SK-N-SH (cell line): ENCODE measurements around the gene ZMYND8. TPM values are rescaled to one million over a fixed set of nuclear protein-coding genes. Genes with fewer than 3 reads are reported as not detected.
"Not testable (repeated sequence)": the region's sequence is repeated elsewhere in the genome, so short reads cannot be mapped to it uniquely, and the experiment has no call there.

Experiments
- CTCF ChIA-PET: fragments of 300-600, 350-600 bp; formaldehyde crosslinking; extraction: SDS; loops from one replicate; lab custom pipeline; 2021; lab: Yijun Ruan, JAX
- POLR2A ChIA-PET: fragments of 350-600 bp; sonication (Branson Sonifier 250); formaldehyde crosslinking; extraction: SDS; loops from one replicate; lab custom pipeline; 2020; ENCODE audit warnings: antibody characterized with exemption, inconsistent platforms; lab: Yijun Ruan, JAX
- DNase-seq: peaks from one replicate; pipeline ENCODE4 v3.0.0; 2012
- H2AFZ ChIP-seq: fragments of 200-600 bp; sonication (generic); 2 replicates; pipeline ENCODE4 v1.8.1; 2016; ENCODE audit warnings: antibody characterized with exemption, mild to moderate bottlenecking, low read depth
- H3F3A ChIP-seq: fragments of 200-600 bp; sonication (generic); replicated peaks from 2 replicates; pipeline ENCODE3; 2016; ENCODE audit warnings: antibody characterized with exemption, mild to moderate bottlenecking; ENCODE audit not compliant: insufficient read depth
- H3K27ac ChIP-seq, 2 experiments: fragments of 200-500 bp in 1 of 2; fragments of 200-600 bp in 1 of 2; sonication (Bioruptor generic) in 1 of 2; sonication (generic), shearing (Covaris generic) in 1 of 2; 2 replicates each; pipeline versions ENCODE4 v1.5.1 to v1.6.1; 2014 to 2016; ENCODE audit warnings: low read depth in 2 of 2, inconsistent platforms in 1 of 2, low read length in 1 of 2, mild to moderate bottlenecking in 1 of 2, mixed read lengths in 1 of 2
- H3K27me3 ChIP-seq: fragments of 200-600 bp; sonication (generic), shearing (Covaris generic); 2 replicates; pipeline ENCODE4 v1.6.1; 2016; ENCODE audit warnings: mixed run types; ENCODE audit not compliant: insufficient read depth
- H3K36me3 ChIP-seq, 2 experiments: fragments of 200-500 bp in 1 of 2; fragments of 200-600 bp in 1 of 2; sonication (Bioruptor generic) in 1 of 2; sonication (generic) in 1 of 2; replicated peaks in 1 of 2; 2 replicates each; pipeline versions ENCODE3 to v1.5.1; 2014 to 2016; ENCODE audit warnings: low read length in 1 of 2, mild to moderate bottlenecking in 1 of 2; ENCODE audit not compliant: insufficient read depth in 2 of 2, control insufficient read depth in 1 of 2
- H3K4me1 ChIP-seq, 2 experiments: fragments of 200-500 bp in 1 of 2; fragments of 200-600 bp in 1 of 2; sonication (Bioruptor generic) in 1 of 2; sonication (generic), shearing (Covaris generic) in 1 of 2; 2 replicates each; pipeline versions ENCODE4 v1.5.1 to v1.6.1; 2014 to 2016; ENCODE audit warnings: low read depth in 1 of 2, low read length in 1 of 2, mixed run types in 1 of 2; ENCODE audit not compliant: insufficient read depth in 2 of 2, control insufficient read depth in 1 of 2
- H3K4me2 ChIP-seq: fragments of 200-600 bp; sonication (generic), shearing (Covaris generic); 2 replicates; pipeline ENCODE4 v1.6.1; 2017; ENCODE audit warnings: mixed run types
- H3K4me3 ChIP-seq, 2 experiments: fragments of 200-500 bp in 1 of 2; fragments of 200-600 bp in 1 of 2; sonication (Bioruptor generic) in 1 of 2; sonication (generic), shearing (Covaris generic) in 1 of 2; 2 replicates each; pipeline versions ENCODE4 v1.5.1 to v1.8.1; 2014 to 2016; ENCODE audit warnings: low read depth in 2 of 2, inconsistent platforms in 1 of 2, low read length in 1 of 2, mild to moderate bottlenecking in 1 of 2, mixed read lengths in 1 of 2, moderate library complexity in 1 of 2
- H3K79me2 ChIP-seq: fragments of 200-600 bp; sonication (generic); 2 replicates; pipeline ENCODE4 v1.8.1; 2017; ENCODE audit warnings: mild to moderate bottlenecking; ENCODE audit not compliant: insufficient read depth
- H3K9ac ChIP-seq: fragments of 200-600 bp; sonication (generic); 2 replicates; pipeline ENCODE4 v1.6.1; 2017; ENCODE audit warnings: mixed run types
- H3K9me2 ChIP-seq: fragments of 200-600 bp; sonication (generic); 2 replicates; pipeline ENCODE4 v1.6.1; 2017; ENCODE audit warnings: mixed run types
- H3K9me3 ChIP-seq: fragments of 200-600 bp; sonication (generic); 2 replicates; pipeline ENCODE4 v1.6.1; 2017; ENCODE audit warnings: mixed run types, mild to moderate bottlenecking, moderate library complexity
- H4K20me1 ChIP-seq: fragments of 200-600 bp; sonication (generic); 2 replicates; pipeline ENCODE4 v1.6.1; 2017; ENCODE audit warnings: mild to moderate bottlenecking, mixed run types; ENCODE audit not compliant: insufficient read depth
- CHD2 ChIP-seq: fragments of 150-350 bp; IDR thresholded peaks from 2 replicates; pipeline ENCODE4 v1.6.1; 2018; ENCODE audit warnings: low read length; ENCODE audit not compliant: partially characterized antibody
- EP300 ChIP-seq, 2 experiments: IDR thresholded peaks; 2 replicates each; pipeline versions ENCODE4 v1.4.0 to v1.6.1; 2012; ENCODE audit warnings: borderline replicate concordance in 1 of 2, low read depth in 1 of 2, low read length in 1 of 2
- EZH2phosphoT487 ChIP-seq: fragments of 200-600 bp; sonication (generic); IDR thresholded peaks from 2 replicates; pipeline ENCODE4 v1.6.1; 2017; ENCODE audit warnings: low read depth, mixed run types, mild to moderate bottlenecking, antibody characterized with exemption, moderate library complexity, borderline replicate concordance
- MAX ChIP-seq: IDR thresholded peaks from 2 replicates; pipeline ENCODE4 v1.4.0; 2012; ENCODE audit warnings: low read depth
- MEF2A ChIP-seq: IDR thresholded peaks from 2 replicates; pipeline ENCODE4 v1.4.0; 2012; ENCODE audit warnings: low read depth, borderline replicate concordance
- MXI1 ChIP-seq: IDR thresholded peaks from 2 replicates; pipeline ENCODE4 v1.6.1; 2012; ENCODE audit warnings: mild to moderate bottlenecking, low read depth, low read length, improper control_type of control experiment
- NFIC ChIP-seq: IDR thresholded peaks from 2 replicates; pipeline ENCODE4 v1.4.0; 2012; ENCODE audit warnings: borderline replicate concordance
- POLR2AphosphoS5 ChIP-seq: IDR thresholded peaks from 2 replicates; pipeline ENCODE4 v1.6.1; 2012; ENCODE audit warnings: low read depth, low read length
- RXRA ChIP-seq: IDR thresholded peaks from 2 replicates; pipeline ENCODE4 v1.4.0; 2012; ENCODE audit warnings: low read depth, mild to moderate bottlenecking, borderline replicate concordance
- TCF12 ChIP-seq: IDR thresholded peaks from 2 replicates; pipeline ENCODE4 v1.4.0; 2012
- TEAD4 ChIP-seq: IDR thresholded peaks from 2 replicates; pipeline ENCODE4 v1.4.0; 2012; ENCODE audit warnings: mild to moderate bottlenecking, borderline replicate concordance; ENCODE audit not compliant: insufficient read depth
- ZBTB33 ChIP-seq: IDR thresholded peaks from 2 replicates; pipeline ENCODE4 v1.4.0; 2012; ENCODE audit warnings: low read depth, borderline replicate concordance
- WGBS: methylation state at CpG from one replicate; pipeline ENCODE4 v1.1.6; 2017; ENCODE audit warnings: low lambda C conversion rate; 5-methylcytosine and 5-hydroxymethylcytosine counted together
- polyA plus RNA-seq, 3 experiments: library from polyadenylated mRNA; depleted of rRNA; stranded (reverse); fragments of >200 nt; gene quantifications; 2 replicates each; pipeline ENCODE4 v1.2.3, GENCODE V29; 2012

The ZMYND8 gene
- polyA plus RNA-seq, 1 of the 3 experiments (the other 2 are of a cell fraction): 25.3 TPM

GRCh38 chr20:47246061-47246777, 110.3 kb downstream of the ZMYND8 start:
- peaks cover 0 to 22% of the 10 kb centered on the region in 2 experiments; a peak in 2 of 4 replicates for H3K4me1 ChIP-seq
- CTCF ChIA-PET: interaction anchor here (1.0 kb wide), 2 partner anchors 12 to 138 kb away, joined by 4 read pairs; no protein-coding TSS in a partner anchor
- H4K20me1 ChIP-seq: peaks cover 6% of the 10 kb centered on the region
- TF ChIP-seq TCF12: no peak
- no peak for TF ChIP-seq NFIC
- no peak for TF ChIP-seq CHD2
- no peak for TF ChIP-seq MAX
- no peak for TF ChIP-seq EZH2phosphoT487
- TF ChIP-seq TEAD4: no peak
- no peak for TF ChIP-seq RXRA
- no peak for TF ChIP-seq EP300 (IDR thresholded peaks at IDR 0.05; ENCODE audit: borderline replicate concordance in 1 of 2, low read depth in 1 of 2, low read length in 1 of 2)
- no peak for TF ChIP-seq POLR2AphosphoS5
- no peak for TF ChIP-seq MEF2A
- no peak for TF ChIP-seq ZBTB33
- TF ChIP-seq MXI1: no peak
- TF ChIP-seq, all 33 proteins: peak for 0
- Histone ChIP-seq H2AFZ (no peak overlapping the region), H3K4me2 (no peak overlapping the region), H3K36me3 (peaks cover 51 to 71% of the 10 kb centered on the region in 2 experiments), H3K9me2 (no peaks in the 10 kb centered on the region), H3K9ac (no peak overlapping the region), H3F3A (peaks cover 13% of the 10 kb centered on the region), H3K9me3 (no peaks in the 10 kb centered on the region), H3K27me3 (no peaks in the 10 kb centered on the region), H3K27ac (no peak overlapping the region), H3K79me2 (peaks cover 56% of the 10 kb centered on the region; the same call in 1 of the 2 replicates), H3K4me3 (no peak overlapping the region)
- 97% methylated on average over 18 of the region's 18 CpGs for WGBS
- DNase-seq: no peak
- POLR2A ChIA-PET: no interaction called here

GRCh38 chr20:47245166-47245565, 111.3 kb downstream of the ZMYND8 start:
- H3F3A ChIP-seq: peaks cover 13% of the 10 kb centered on the region
- 96% methylated on average over 11 of the region's 11 CpGs for WGBS
- peaks cover 58% of the 10 kb centered on the region; the same call in 1 of the 2 replicates for H3K79me2 ChIP-seq
- H3K9ac ChIP-seq, H3K4me2 ChIP-seq, H3K4me3 ChIP-seq, POLR2A ChIA-PET, H2AFZ ChIP-seq, H4K20me1 ChIP-seq, H3K27ac ChIP-seq, DNase-seq, H3K27me3 ChIP-seq, H3K9me2 ChIP-seq, H3K9me3 ChIP-seq: not testable (repeated sequence)
- H3K4me1 ChIP-seq: peaks cover 0 to 22% of the 10 kb centered on the region in 2 experiments; a peak in 2 of 4 replicates
- CTCF ChIA-PET: interaction anchor here (0.8 to 5.5 kb wide), 6 partner anchors 13 to 139 kb away, joined by 3 to 31 read pairs (median 4); no protein-coding TSS in a partner anchor
- H3K36me3 ChIP-seq: peaks cover 51 to 67% of the 10 kb centered on the region in 2 experiments
